ENCODE data around the gene PLPP1.

The PLPP1 gene

GRCh38 chr5:55534436-55535198 lies at the start of gene PLPP1:
Gene PLPP1 (minus strand): TSS chr5:55534964. CDS start chr5:55534629, 335 bp downstream.
- peak; percentile 64 to 71 for DNase-seq (ENCODE audit: low read depth in 2 of 2)

GRCh38 chr5:55583578-55583977 lies 48.8 kb upstream of the PLPP1 start:
- DNase-seq (ENCODE audit: low read depth in 2 of 2) = no peak

- no peak for DNase-seq (ENCODE audit: low read depth in 2 of 2)
These were observed 47.5 kb upstream of the PLPP1 start for GRCh38 chr5:55582256-55582655.

GRCh38 chr5:55580042-55580441 lies 45.3 kb upstream of the PLPP1 start:
- DNase-seq (ENCODE audit: low read depth in 2 of 2) = no peak

GRCh38 chr5:55578771-55579170 lies 44.0 kb upstream of the PLPP1 start:
- no peak for DNase-seq (ENCODE audit: low read depth in 2 of 2)

GRCh38 chr5:55577353-55578060 lies 42.7 kb upstream of the PLPP1 start:
- no peak for DNase-seq (ENCODE audit: low read depth in 2 of 2)

GRCh38 chr5:55576661-55577060 lies 41.9 kb upstream of the PLPP1 start:
- DNase-seq (ENCODE audit: low read depth in 2 of 2) = no peak

GRCh38 chr5:55575815-55576583 lies 41.2 kb upstream of the PLPP1 start:
- no peak for DNase-seq (ENCODE audit: low read depth in 2 of 2)

GRCh38 chr5:55572600-55572999 lies 37.8 kb upstream of the PLPP1 start:
- no peak for DNase-seq (ENCODE audit: low read depth in 2 of 2)

- DNase-seq (ENCODE audit: low read depth in 2 of 2) = no peak
These were observed 37.3 kb upstream of the PLPP1 start for GRCh38 chr5:55572020-55572419.

GRCh38 chr5:55570570-55570969 lies 35.8 kb upstream of the PLPP1 start:
- DNase-seq (ENCODE audit: low read depth in 2 of 2) = no peak

GRCh38 chr5:55570026-55570425 lies 35.3 kb upstream of the PLPP1 start:
- DNase-seq (ENCODE audit: low read depth in 2 of 2) = no peak

- no peak for DNase-seq (ENCODE audit: low read depth in 2 of 2)
These were observed 34.7 kb upstream of the PLPP1 start for GRCh38 chr5:55569513-55569865.

GRCh38 chr5:55568654-55569512 lies 34.1 kb upstream of the PLPP1 start:
- no peak for DNase-seq (ENCODE audit: low read depth in 2 of 2)

GRCh38 chr5:55564721-55565120 lies 30.0 kb upstream of the PLPP1 start:
- no peak for DNase-seq (ENCODE audit: low read depth in 2 of 2)

- DNase-seq (ENCODE audit: low read depth in 2 of 2) = no peak
These were observed 23.7 kb upstream of the PLPP1 start for GRCh38 chr5:55558484-55558883.

- DNase-seq (ENCODE audit: low read depth in 2 of 2) = no peak
These were observed 22.4 kb upstream of the PLPP1 start for GRCh38 chr5:55557123-55557522.

GRCh38 chr5:55554585-55555202 lies 19.9 kb upstream of the PLPP1 start:
- DNase-seq (ENCODE audit: low read depth in 2 of 2) = no peak

- DNase-seq (ENCODE audit: low read depth in 2 of 2) = no peak
These were observed 17.1 kb upstream of the PLPP1 start for GRCh38 chr5:55551904-55552303.

- no peak for DNase-seq (ENCODE audit: low read depth in 2 of 2)
These were observed 16.6 kb upstream of the PLPP1 start for GRCh38 chr5:55551358-55551757.

- DNase-seq (ENCODE audit: low read depth in 2 of 2) = no peak
These were observed 13.0 kb upstream of the PLPP1 start for GRCh38 chr5:55547781-55548180.

Measured in stimulated activated CD8-positive, alpha-beta memory T cell treated with anti-CD3 and anti-CD28 coated beads, Interleukin-7, amount 100 ng/mL, for 1 hour (primary cell).